ENCODE measurements around the gene PHF19. TPM values are rescaled to one million over a fixed set of nuclear protein-coding genes. Genes with fewer than 3 reads are reported as not detected.

The PHF19 gene
- total and polyA plus RNA-seq, 10 of the 15 experiments (the other 5 are each of a cell fraction or from before 2014, with no cell fraction given): 26.0 to 133 (median 87.7) TPM

GRCh38 chr9:120833325-120833724 lies 43.7 kb downstream of the PHF19 start:
- CTCF ChIA-PET: interaction anchor here (0.8 to 2.5 kb wide), 4 partner anchors 11 to 278 kb away, joined by 3 to 8 read pairs (median 4); no protein-coding TSS in a partner anchor
- H4K20me1 ChIP-seq (ENCODE audit: control insufficient read depth, insufficient read depth): no peaks in the 10 kb centered on the region
- DNase-seq (ENCODE audit: low read depth, low spot score): no peak
- SMC1A ChIA-PET (ENCODE audit: uncharacterized antibody, unreplicated experiment): interaction anchor here (1.5 kb wide), 1 partner anchor 77 kb away, joined by 3 read pairs; no protein-coding TSS in a partner anchor
- in situ Hi-C loops (cut with MboI): no loop called here
- H3K9ac ChIP-seq (ENCODE audit: control insufficient read depth, insufficient read depth, low read length): no peak overlapping the region
- H3K27ac ChIP-seq (ENCODE audit: control insufficient read depth, insufficient read depth): no peak overlapping the region
- no peak overlapping the region for H2AFZ ChIP-seq (ENCODE audit: control insufficient read depth, low read depth, low read length)
- RAD21 ChIA-PET (ENCODE audit: unreplicated experiment): no interaction called here
- H3K4me1 ChIP-seq (ENCODE audit: control insufficient read depth, insufficient read depth, low read length): no peaks in the 10 kb centered on the region
- intact Hi-C loops (cut with micrococcal nuclease; ENCODE audit: unreplicated experiment): no loop called here
- TF ChIP-seq, protein P1, sequence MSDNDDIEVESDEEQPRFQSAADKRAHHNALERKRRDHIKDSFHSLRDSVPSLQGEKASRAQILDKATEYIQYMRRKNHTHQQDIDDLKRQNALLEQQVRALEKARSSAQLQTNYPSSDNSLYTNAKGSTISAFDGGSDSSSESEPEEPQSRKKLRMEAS (IDR thresholded peaks at IDR 0.05; ENCODE audit: low read depth, low read length): no peak
- TF ChIP-seq POLR2AphosphoS5 (IDR thresholded peaks at IDR 0.05; ENCODE audit: low read length): no peak
- TF ChIP-seq SIN3A (IDR thresholded peaks at IDR 0.05; ENCODE audit: low read depth, low read length): no peak
- TF ChIP-seq REST (IDR thresholded peaks at IDR 0.05; ENCODE audit: low read depth, low read length): no peak
- TF ChIP-seq ZNF687 (IDR thresholded peaks at IDR 0.05): no peak
- no peak for TF ChIP-seq NRF1 (conservative IDR thresholded peaks at IDR 0.05; ENCODE audit: low read depth, low read length)
- no peak for TF ChIP-seq ZNF207 (IDR thresholded peaks at IDR 0.05; ENCODE audit: borderline replicate concordance)
- no peak for TF ChIP-seq EZH2 (IDR thresholded peaks at IDR 0.05; ENCODE audit: borderline replicate concordance, control insufficient read depth, low read depth, low read length)
- no peak for TF ChIP-seq MXI1 (IDR thresholded peaks at IDR 0.05; ENCODE audit: low read depth, low read length)
- TF ChIP-seq, protein P2, sequence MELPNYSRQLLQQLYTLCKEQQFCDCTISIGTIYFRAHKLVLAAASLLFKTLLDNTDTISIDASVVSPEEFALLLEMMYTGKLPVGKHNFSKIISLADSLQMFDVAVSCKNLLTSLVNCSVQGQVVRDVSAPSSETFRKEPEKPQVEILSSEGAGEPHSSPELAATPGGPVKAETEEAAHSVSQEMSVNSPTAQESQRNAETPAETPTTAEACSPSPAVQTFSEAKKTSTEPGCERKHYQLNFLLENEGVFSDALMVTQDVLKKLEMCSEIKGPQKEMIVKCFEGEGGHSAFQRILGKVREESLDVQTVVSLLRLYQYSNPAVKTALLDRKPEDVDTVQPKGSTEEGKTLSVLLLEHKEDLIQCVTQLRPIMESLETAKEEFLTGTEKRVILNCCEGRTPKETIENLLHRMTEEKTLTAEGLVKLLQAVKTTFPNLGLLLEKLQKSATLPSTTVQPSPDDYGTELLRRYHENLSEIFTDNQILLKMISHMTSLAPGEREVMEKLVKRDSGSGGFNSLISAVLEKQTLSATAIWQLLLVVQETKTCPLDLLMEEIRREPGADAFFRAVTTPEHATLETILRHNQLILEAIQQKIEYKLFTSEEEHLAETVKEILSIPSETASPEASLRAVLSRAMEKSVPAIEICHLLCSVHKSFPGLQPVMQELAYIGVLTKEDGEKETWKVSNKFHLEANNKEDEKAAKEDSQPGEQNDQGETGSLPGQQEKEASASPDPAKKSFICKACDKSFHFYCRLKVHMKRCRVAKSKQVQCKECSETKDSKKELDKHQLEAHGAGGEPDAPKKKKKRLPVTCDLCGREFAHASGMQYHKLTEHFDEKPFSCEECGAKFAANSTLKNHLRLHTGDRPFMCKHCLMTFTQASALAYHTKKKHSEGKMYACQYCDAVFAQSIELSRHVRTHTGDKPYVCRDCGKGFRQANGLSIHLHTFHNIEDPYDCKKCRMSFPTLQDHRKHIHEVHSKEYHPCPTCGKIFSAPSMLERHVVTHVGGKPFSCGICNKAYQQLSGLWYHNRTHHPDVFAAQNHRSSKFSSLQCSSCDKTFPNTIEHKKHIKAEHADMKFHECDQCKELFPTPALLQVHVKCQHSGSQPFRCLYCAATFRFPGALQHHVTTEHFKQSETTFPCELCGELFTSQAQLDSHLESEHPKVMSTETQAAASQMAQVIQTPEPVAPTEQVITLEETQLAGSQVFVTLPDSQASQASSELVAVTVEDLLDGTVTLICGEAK (IDR thresholded peaks at IDR 0.05; ENCODE audit: borderline replicate concordance): no peak
- no peak for TF ChIP-seq FOXM1 (IDR thresholded peaks at IDR 0.05; ENCODE audit: low read depth, low read length)
- TF ChIP-seq CREB1 (IDR thresholded peaks at IDR 0.05; ENCODE audit: low read depth): no peak
- H3K4me3 ChIP-seq: no peak overlapping the region
- peaks cover 0 to 19% of the 10 kb centered on the region in 2 experiments; a peak in 2 of 4 replicates for H3K36me3 ChIP-seq (ENCODE audit: control insufficient read depth in 2 of 2, insufficient read depth in 2 of 2, low read length in 1 of 2)
- POLR2A ChIA-PET: interaction anchor here (1.7 kb wide), 1 partner anchor 15 kb away, joined by 5 read pairs; no protein-coding TSS in a partner anchor
- no peaks in the 10 kb centered on the region for H3K9me3 ChIP-seq (replicated peaks; ENCODE audit: control insufficient read depth, insufficient read depth, low read length)
- H3K27me3 ChIP-seq (replicated peaks in 1 of 2; ENCODE audit: control insufficient read depth in 2 of 2, insufficient read depth in 2 of 2, low read length in 1 of 2): no peaks in the 10 kb centered on the region
- H3K79me2 ChIP-seq (ENCODE audit: control insufficient read depth, insufficient read depth, low read length): peaks cover 5% of the 10 kb centered on the region
- H3K4me2 ChIP-seq (ENCODE audit: control insufficient read depth, insufficient read depth): no peak overlapping the region
- WGBS (ENCODE audit: insufficient coverage, insufficient replicate concordance, low lambda C conversion rate, missing lambda C conversion rate): 99% methylated on average over 7 of the region's 7 CpGs
- BruUV-seq (replicated peaks): no TSS peak
- no peak for ATAC-seq
- FAIRE-seq: no peak

Data from GM12878 (cell line).